GM23338 (cell line): Measurements from ENCODE around the gene VWA3B. TPM values are rescaled to one million over a fixed set of nuclear protein-coding genes. Genes with fewer than 3 reads are reported as not detected.

ENCODE experiments used
- ATAC-seq: fragments of 200-7000 bp; cut with Tn5 transposase; 3 replicates; pipeline ENCODE4 v1.9.1; 2020
- DNase-seq: peaks from one replicate; pipeline ENCODE4 v3.0.0-alpha.2; 2015; ENCODE audit warnings: low spot score
- H2AFZ ChIP-seq: fragments of 200-600 bp; sonication (generic); 2 replicates; pipeline ENCODE4 v1.8.0; 2016; ENCODE audit warnings: antibody characterized with exemption, mild to moderate bottlenecking, moderate library complexity
- H3F3A ChIP-seq: fragments of 200-600 bp; sonication (generic); replicated peaks from 2 replicates; pipeline ENCODE4 v1.8.0; 2017; ENCODE audit warnings: antibody characterized with exemption, mixed run types, low read depth
- H3K27ac ChIP-seq: fragments of 200-600 bp; sonication (generic); 2 replicates; pipeline ENCODE4 v1.6.1; 2016; ENCODE audit warnings: low read depth
- H3K27me3 ChIP-seq: fragments of 200-600 bp; sonication (generic); 2 replicates; pipeline ENCODE4 v1.8.0; 2016; ENCODE audit warnings: mild to moderate bottlenecking, mixed run types, moderate library complexity; ENCODE audit not compliant: insufficient read depth
- H3K36me3 ChIP-seq: fragments of 200-600 bp; sonication (generic); 2 replicates; pipeline ENCODE4 v1.8.0; 2016; ENCODE audit warnings: mild to moderate bottlenecking; ENCODE audit not compliant: insufficient read depth
- H3K4me1 ChIP-seq: fragments of 200-600 bp; sonication (generic); 2 replicates; pipeline ENCODE4 v1.8.0; 2016; ENCODE audit warnings: mild to moderate bottlenecking, moderate library complexity; ENCODE audit not compliant: insufficient read depth
- H3K4me2 ChIP-seq: fragments of 200-600 bp; sonication (generic); 2 replicates; pipeline ENCODE4 v1.7.1; 2017; ENCODE audit warnings: mixed run types
- H3K4me3 ChIP-seq: fragments of 200-600 bp; sonication (generic); 2 replicates; pipeline ENCODE4 v1.6.1; 2016; ENCODE audit warnings: mixed run types
- H3K79me2 ChIP-seq: fragments of 200-600 bp; sonication (generic); replicated peaks from 2 replicates; pipeline ENCODE4 v1.8.0; 2017; ENCODE audit warnings: mild to moderate bottlenecking; ENCODE audit not compliant: insufficient read depth
- H3K9me2 ChIP-seq: fragments of 200-600 bp; sonication (generic); 2 replicates; pipeline ENCODE4 v1.8.0; 2017; ENCODE audit not compliant: insufficient read depth
- H4K20me1 ChIP-seq: fragments of 200-600 bp; sonication (generic); replicated peaks from 2 replicates; pipeline ENCODE4 v1.8.0; 2017; ENCODE audit warnings: mild to moderate bottlenecking; ENCODE audit not compliant: insufficient read depth
- H3K27ac Mint-ChIP-seq: 2 replicates; pipeline ENCODE4 v1.8.0; 2020; ENCODE audit warnings: inconsistent platforms, mild to moderate bottlenecking, moderate library complexity, mixed read lengths
- H3K27me3 Mint-ChIP-seq: 3 replicates; pipeline ENCODE4 v1.8.0; 2022; ENCODE audit warnings: low read depth, mild to moderate bottlenecking, moderate library complexity, mixed read lengths, inconsistent platforms; ENCODE audit not compliant: insufficient read depth, poor library complexity
- H3K36me3 Mint-ChIP-seq: 3 replicates; pipeline ENCODE4 v1.8.0; 2021; ENCODE audit warnings: low read depth, mild to moderate bottlenecking, inconsistent platforms, moderate library complexity, mixed read lengths
- H3K4me1 Mint-ChIP-seq: 3 replicates; pipeline ENCODE4 v1.8.0; 2020; ENCODE audit warnings: mild to moderate bottlenecking, inconsistent platforms, mixed read lengths
- H3K4me3 Mint-ChIP-seq: 3 replicates; pipeline ENCODE4 v1.8.0; 2021; ENCODE audit warnings: moderate library complexity, mild to moderate bottlenecking, inconsistent platforms, mixed read lengths
- H3K9me3 Mint-ChIP-seq: 3 replicates; pipeline ENCODE4 v1.8.0; 2020; ENCODE audit warnings: moderate library complexity, mild to moderate bottlenecking, inconsistent platforms, mixed read lengths
- CREB1 ChIP-seq: fragments of 250-450 bp; sonication (Bioruptor Pico); IDR thresholded peaks from 2 replicates; pipeline ENCODE4 v1.5.0; 2020; ENCODE audit warnings: low read depth, mild to moderate bottlenecking, moderate library complexity
- EZH2 ChIP-seq: fragments of 200-600 bp; sonication (generic); IDR thresholded peaks from one replicate; pipeline ENCODE4 v1.8.0; 2017; ENCODE audit warnings: antibody characterized with exemption, mild to moderate bottlenecking, low read depth; ENCODE audit not compliant: unreplicated experiment
- JUNB ChIP-seq: IDR thresholded peaks from one replicate; pipeline ENCODE4 v1.6.1; 2016; ENCODE audit warnings: antibody characterized with exemption; ENCODE audit not compliant: unreplicated experiment
- NANOG ChIP-seq: IDR thresholded peaks from 2 replicates; pipeline ENCODE4 v1.6.1; 2016; ENCODE audit warnings: antibody characterized with exemption, borderline replicate concordance
- POLR2AphosphoS5 ChIP-seq: IDR thresholded peaks from 2 replicates; pipeline ENCODE4 v1.6.1; 2016; ENCODE audit warnings: antibody characterized with exemption, low read depth
- STAT1 ChIP-seq: IDR thresholded peaks from one replicate; pipeline ENCODE4 v1.6.1; 2016; ENCODE audit warnings: antibody characterized with exemption; ENCODE audit not compliant: unreplicated experiment
- ZNF114 ChIP-seq: fragments of 250-450 bp; sonication (Bioruptor Pico); IDR thresholded peaks from 2 replicates; pipeline ENCODE4 v1.5.0; 2020; ENCODE audit warnings: mild to moderate bottlenecking, moderate library complexity
- ZNF331 ChIP-seq: fragments of 250-450 bp; sonication (Bioruptor Pico); IDR thresholded peaks from 2 replicates; pipeline ENCODE4 v1.5.0; 2020; ENCODE audit warnings: low read depth, mild to moderate bottlenecking, moderate library complexity
- polyA plus RNA-seq: library from polyadenylated mRNA; unstranded; fragments of >200 nt; fragmentation: Nextera tagmentation; extraction: Ambion mirVana; gene quantifications from 2 replicates; pipeline ENCODE4 v1.2.1, GENCODE V29; 2016
- total RNA-seq: library from RNA; depleted of rRNA; stranded (reverse); fragments of >200 nt; shearing (Covaris generic); gene quantifications from 2 replicates; pipeline ENCODE4 v1.2.3, GENCODE V29; 2014
- TF ChIP-seq, protein P1 (sequence below): IDR thresholded peaks from one replicate; pipeline ENCODE4 v1.6.1; 2018; ENCODE audit warnings: antibody characterized with exemption; ENCODE audit not compliant: unreplicated experiment
- TF ChIP-seq, protein P2 (sequence below): fragments of 250-450 bp; sonication (Bioruptor Pico); IDR thresholded peaks from 2 replicates; pipeline ENCODE4 v1.5.0; 2020; ENCODE audit warnings: mild to moderate bottlenecking, moderate library complexity
- TF ChIP-seq, protein P3 (sequence below), 2 experiments: fragments of 200-600 bp in 1 of 2; sonication (generic) in 1 of 2; conservative IDR thresholded peaks; 2 replicates each; pipeline versions ENCODE4 v1.5.1 to v1.6.1; 2016 to 2017; ENCODE audit warnings: antibody characterized with exemption in 2 of 2, low read depth in 2 of 2, mild to moderate bottlenecking in 2 of 2, moderate library complexity in 1 of 2

VWA3B gene
- total and polyA plus RNA-seq, 2 experiments from 2014 or later = not detected

DNA sequence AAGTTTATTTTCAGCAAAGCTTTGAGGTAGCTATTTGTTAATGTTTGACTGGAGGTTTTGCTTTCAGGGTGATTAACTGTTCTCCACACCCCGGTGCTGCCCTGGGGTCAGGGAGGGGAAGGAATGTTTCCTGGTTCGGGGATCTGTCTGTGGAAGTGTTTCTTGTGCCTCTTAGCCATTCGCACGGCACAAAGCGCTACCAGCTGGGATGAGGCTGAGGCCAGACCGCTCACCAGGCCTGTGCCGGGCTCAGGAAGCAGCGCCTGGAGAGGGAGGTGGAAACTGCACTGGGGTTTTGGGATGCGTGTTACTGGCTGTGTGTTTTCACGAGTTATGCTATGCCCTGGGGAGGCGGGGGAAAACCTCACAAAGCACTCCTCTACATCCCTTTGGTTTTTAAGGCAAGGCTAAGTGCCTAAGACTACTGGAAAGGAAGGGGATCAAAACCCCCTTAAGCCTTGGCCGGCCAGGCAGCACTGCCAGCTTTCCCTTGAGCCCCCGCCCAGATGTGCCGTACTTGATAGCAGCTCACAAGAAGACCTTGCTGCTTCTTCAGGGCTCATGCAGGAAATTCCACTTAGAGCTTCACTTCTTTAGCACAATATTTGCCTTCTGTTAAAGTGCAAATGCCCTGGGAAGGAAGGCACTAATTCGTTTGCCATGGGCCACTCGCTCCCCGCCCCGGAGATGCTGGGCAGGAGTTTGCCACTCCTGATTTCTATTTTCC lies 193.6 kb downstream of the VWA3B start:
- Mint-ChIP-seq H3K27me3 (peaks cover 8% of the 10 kb centered on the region), H3K36me3 (no peaks in the 10 kb centered on the region; the same call in 2 of the 3 replicates), H3K9me3 (peaks cover 5% of the 10 kb centered on the region; the same call in 2 of the 3 replicates), H3K27ac (no peak overlapping the region), H3K4me3 (no peak overlapping the region), H3K4me1 (peaks cover 14% of the 10 kb centered on the region)
- H3K9me2 ChIP-seq = peaks cover 3% of the 10 kb centered on the region; the same call in 1 of the 2 replicates
- no peak overlapping the region for H3K27ac ChIP-seq
- H3F3A ChIP-seq = no peaks in the 10 kb centered on the region
- H3K36me3 ChIP-seq = no peaks in the 10 kb centered on the region
- no peaks in the 10 kb centered on the region for H3K79me2 ChIP-seq
- ATAC-seq (peak; percentile 86), DNase-seq (peak; percentile 24)
- no peak overlapping the region for H3K4me3 ChIP-seq
- no peak overlapping the region for H3K4me2 ChIP-seq
- no peaks in the 10 kb centered on the region; the same call in 1 of the 2 replicates for H3K4me1 ChIP-seq
- no peaks in the 10 kb centered on the region for H3K27me3 ChIP-seq
- peak overlapping the region; percentile 84 for H2AFZ ChIP-seq
- H4K20me1 ChIP-seq = no peaks in the 10 kb centered on the region
- TF ChIP-seq, protein P1, sequence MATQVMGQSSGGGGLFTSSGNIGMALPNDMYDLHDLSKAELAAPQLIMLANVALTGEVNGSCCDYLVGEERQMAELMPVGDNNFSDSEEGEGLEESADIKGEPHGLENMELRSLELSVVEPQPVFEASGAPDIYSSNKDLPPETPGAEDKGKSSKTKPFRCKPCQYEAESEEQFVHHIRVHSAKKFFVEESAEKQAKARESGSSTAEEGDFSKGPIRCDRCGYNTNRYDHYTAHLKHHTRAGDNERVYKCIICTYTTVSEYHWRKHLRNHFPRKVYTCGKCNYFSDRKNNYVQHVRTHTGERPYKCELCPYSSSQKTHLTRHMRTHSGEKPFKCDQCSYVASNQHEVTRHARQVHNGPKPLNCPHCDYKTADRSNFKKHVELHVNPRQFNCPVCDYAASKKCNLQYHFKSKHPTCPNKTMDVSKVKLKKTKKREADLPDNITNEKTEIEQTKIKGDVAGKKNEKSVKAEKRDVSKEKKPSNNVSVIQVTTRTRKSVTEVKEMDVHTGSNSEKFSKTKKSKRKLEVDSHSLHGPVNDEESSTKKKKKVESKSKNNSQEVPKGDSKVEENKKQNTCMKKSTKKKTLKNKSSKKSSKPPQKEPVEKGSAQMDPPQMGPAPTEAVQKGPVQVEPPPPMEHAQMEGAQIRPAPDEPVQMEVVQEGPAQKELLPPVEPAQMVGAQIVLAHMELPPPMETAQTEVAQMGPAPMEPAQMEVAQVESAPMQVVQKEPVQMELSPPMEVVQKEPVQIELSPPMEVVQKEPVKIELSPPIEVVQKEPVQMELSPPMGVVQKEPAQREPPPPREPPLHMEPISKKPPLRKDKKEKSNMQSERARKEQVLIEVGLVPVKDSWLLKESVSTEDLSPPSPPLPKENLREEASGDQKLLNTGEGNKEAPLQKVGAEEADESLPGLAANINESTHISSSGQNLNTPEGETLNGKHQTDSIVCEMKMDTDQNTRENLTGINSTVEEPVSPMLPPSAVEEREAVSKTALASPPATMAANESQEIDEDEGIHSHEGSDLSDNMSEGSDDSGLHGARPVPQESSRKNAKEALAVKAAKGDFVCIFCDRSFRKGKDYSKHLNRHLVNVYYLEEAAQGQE = no peak
- TF ChIP-seq POLR2AphosphoS5 (no peak), JUNB (no peak), STAT1 (no peak), CREB1 (CRISPR knock-in tag) (no peak), ZNF331 (no peak), ZNF114 (no peak), NANOG (no peak), EZH2 (no peak)
- TF ChIP-seq, protein P2, sequence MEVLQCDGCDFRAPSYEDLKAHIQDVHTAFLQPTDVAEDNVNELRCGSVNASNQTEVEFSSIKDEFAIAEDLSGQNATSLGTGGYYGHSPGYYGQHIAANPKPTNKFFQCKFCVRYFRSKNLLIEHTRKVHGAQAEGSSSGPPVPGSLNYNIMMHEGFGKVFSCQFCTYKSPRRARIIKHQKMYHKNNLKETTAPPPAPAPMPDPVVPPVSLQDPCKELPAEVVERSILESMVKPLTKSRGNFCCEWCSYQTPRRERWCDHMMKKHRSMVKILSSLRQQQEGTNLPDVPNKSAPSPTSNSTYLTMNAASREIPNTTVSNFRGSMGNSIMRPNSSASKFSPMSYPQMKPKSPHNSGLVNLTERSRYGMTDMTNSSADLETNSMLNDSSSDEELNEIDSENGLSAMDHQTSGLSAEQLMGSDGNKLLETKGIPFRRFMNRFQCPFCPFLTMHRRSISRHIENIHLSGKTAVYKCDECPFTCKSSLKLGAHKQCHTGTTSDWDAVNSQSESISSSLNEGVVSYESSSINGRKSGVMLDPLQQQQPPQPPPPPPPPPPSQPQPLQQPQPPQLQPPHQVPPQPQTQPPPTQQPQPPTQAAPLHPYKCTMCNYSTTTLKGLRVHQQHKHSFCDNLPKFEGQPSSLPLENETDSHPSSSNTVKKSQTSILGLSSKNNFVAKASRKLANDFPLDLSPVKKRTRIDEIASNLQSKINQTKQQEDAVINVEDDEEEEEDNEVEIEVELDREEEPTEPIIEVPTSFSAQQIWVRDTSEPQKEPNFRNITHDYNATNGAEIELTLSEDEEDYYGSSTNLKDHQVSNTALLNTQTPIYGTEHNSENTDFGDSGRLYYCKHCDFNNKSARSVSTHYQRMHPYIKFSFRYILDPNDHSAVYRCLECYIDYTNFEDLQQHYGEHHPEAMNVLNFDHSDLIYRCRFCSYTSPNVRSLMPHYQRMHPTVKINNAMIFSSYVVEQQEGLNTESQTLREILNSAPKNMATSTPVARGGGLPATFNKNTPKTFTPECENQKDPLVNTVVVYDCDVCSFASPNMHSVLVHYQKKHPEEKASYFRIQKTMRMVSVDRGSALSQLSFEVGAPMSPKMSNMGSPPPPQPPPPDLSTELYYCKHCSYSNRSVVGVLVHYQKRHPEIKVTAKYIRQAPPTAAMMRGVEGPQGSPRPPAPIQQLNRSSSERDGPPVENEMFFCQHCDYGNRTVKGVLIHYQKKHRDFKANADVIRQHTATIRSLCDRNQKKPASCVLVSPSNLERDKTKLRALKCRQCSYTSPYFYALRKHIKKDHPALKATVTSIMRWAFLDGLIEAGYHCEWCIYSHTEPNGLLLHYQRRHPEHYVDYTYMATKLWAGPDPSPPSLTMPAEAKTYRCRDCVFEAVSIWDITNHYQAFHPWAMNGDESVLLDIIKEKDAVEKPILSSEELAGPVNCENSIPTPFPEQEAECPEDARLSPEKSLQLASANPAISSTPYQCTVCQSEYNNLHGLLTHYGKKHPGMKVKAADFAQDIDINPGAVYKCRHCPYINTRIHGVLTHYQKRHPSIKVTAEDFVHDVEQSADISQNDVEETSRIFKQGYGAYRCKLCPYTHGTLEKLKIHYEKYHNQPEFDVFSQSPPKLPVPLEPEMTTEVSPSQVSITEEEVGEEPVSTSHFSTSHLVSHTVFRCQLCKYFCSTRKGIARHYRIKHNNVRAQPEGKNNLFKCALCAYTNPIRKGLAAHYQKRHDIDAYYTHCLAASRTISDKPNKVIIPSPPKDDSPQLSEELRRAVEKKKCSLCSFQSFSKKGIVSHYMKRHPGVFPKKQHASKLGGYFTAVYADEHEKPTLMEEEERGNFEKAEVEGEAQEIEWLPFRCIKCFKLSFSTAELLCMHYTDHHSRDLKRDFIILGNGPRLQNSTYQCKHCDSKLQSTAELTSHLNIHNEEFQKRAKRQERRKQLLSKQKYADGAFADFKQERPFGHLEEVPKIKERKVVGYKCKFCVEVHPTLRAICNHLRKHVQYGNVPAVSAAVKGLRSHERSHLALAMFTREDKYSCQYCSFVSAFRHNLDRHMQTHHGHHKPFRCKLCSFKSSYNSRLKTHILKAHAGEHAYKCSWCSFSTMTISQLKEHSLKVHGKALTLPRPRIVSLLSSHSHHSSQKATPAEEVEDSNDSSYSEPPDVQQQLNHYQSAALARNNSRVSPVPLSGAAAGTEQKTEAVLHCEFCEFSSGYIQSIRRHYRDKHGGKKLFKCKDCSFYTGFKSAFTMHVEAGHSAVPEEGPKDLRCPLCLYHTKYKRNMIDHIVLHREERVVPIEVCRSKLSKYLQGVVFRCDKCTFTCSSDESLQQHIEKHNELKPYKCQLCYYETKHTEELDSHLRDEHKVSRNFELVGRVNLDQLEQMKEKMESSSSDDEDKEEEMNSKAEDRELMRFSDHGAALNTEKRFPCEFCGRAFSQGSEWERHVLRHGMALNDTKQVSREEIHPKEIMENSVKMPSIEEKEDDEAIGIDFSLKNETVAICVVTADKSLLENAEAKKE (CRISPR knock-in tag) = no peak
- TF ChIP-seq, protein P3, sequence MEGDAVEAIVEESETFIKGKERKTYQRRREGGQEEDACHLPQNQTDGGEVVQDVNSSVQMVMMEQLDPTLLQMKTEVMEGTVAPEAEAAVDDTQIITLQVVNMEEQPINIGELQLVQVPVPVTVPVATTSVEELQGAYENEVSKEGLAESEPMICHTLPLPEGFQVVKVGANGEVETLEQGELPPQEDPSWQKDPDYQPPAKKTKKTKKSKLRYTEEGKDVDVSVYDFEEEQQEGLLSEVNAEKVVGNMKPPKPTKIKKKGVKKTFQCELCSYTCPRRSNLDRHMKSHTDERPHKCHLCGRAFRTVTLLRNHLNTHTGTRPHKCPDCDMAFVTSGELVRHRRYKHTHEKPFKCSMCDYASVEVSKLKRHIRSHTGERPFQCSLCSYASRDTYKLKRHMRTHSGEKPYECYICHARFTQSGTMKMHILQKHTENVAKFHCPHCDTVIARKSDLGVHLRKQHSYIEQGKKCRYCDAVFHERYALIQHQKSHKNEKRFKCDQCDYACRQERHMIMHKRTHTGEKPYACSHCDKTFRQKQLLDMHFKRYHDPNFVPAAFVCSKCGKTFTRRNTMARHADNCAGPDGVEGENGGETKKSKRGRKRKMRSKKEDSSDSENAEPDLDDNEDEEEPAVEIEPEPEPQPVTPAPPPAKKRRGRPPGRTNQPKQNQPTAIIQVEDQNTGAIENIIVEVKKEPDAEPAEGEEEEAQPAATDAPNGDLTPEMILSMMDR (conservative IDR thresholded peaks at IDR 0.05; ENCODE audit: low read depth in 2 of 2) = no peak
